Muscle of arm (tissue), 14 donors: ENCODE results near the gene SMC2. TPM values are rescaled to one million over a fixed set of nuclear protein-coding genes. Genes with fewer than 3 reads are reported as not detected.

Source experiments
- DNase-seq: peaks from one replicate; pipeline ENCODE4 v3.0.0-alpha.2; 2013
- long read RNA-seq, 11 donors: transcript quantifications; one replicate each; lab custom pipeline, GENCODE V29; 2026
- polyA plus RNA-seq, 12 donors: library from polyadenylated mRNA; unstranded; fragments of 120-200 nt; gene quantifications; one replicate each; pipeline ENCODE4 v1.2.1, GENCODE V29; 2013; ENCODE audit not compliant: insufficient read length in 12 of 12

Gene SMC2
- polyA plus RNA-seq: 10 to 100 TPM in 11 of 12 donors, not detected in 1; 18.8 to 37.6 (median 28.4) TPM
- long read RNA-seq, donor 1, full-length matches to known transcripts: 1 of 8 reads
- long read RNA-seq, donor 1, partial matches to known transcripts: 7 of 8 reads
- long read RNA-seq, donor 1, other reads (novel, unspliced or antisense): 0 of 8 reads
- long read RNA-seq, donor 2, full-length matches to known transcripts: 1 of 1 reads
- long read RNA-seq, donor 2, partial matches to known transcripts: 0 of 1 reads
- long read RNA-seq, donor 2, other reads (novel, unspliced or antisense): 0 of 1 reads
- long read RNA-seq, donor 3, full-length matches to known transcripts: 1 of 1 reads
- long read RNA-seq, donor 3, partial matches to known transcripts: 0 of 1 reads
- long read RNA-seq, donor 3, other reads (novel, unspliced or antisense): 0 of 1 reads
- long read RNA-seq, donor 4: 0 reads
- long read RNA-seq, donor 5: 0 reads
- long read RNA-seq, donor 6, full-length matches to known transcripts: 1 of 1 reads
- long read RNA-seq, donor 6, partial matches to known transcripts: 0 of 1 reads
- long read RNA-seq, donor 6, other reads (novel, unspliced or antisense): 0 of 1 reads
- long read RNA-seq, donor 7: 0 reads
- long read RNA-seq, donor 8, partial matches to known transcripts: 13 of 13 reads
- long read RNA-seq, donor 8, other reads (novel, unspliced or antisense): 0 of 13 reads
- long read RNA-seq, donor 9, partial matches to known transcripts: 5 of 5 reads
- long read RNA-seq, donor 9, other reads (novel, unspliced or antisense): 0 of 5 reads
- long read RNA-seq, donor 10, partial matches to known transcripts: 11 of 11 reads
- long read RNA-seq, donor 10, other reads (novel, unspliced or antisense): 0 of 11 reads
- long read RNA-seq, donor 11, full-length matches to known transcripts: 1 of 15 reads
- long read RNA-seq, donor 11, partial matches to known transcripts: 14 of 15 reads
- long read RNA-seq, donor 11, other reads (novel, unspliced or antisense): 0 of 15 reads

DNA sequence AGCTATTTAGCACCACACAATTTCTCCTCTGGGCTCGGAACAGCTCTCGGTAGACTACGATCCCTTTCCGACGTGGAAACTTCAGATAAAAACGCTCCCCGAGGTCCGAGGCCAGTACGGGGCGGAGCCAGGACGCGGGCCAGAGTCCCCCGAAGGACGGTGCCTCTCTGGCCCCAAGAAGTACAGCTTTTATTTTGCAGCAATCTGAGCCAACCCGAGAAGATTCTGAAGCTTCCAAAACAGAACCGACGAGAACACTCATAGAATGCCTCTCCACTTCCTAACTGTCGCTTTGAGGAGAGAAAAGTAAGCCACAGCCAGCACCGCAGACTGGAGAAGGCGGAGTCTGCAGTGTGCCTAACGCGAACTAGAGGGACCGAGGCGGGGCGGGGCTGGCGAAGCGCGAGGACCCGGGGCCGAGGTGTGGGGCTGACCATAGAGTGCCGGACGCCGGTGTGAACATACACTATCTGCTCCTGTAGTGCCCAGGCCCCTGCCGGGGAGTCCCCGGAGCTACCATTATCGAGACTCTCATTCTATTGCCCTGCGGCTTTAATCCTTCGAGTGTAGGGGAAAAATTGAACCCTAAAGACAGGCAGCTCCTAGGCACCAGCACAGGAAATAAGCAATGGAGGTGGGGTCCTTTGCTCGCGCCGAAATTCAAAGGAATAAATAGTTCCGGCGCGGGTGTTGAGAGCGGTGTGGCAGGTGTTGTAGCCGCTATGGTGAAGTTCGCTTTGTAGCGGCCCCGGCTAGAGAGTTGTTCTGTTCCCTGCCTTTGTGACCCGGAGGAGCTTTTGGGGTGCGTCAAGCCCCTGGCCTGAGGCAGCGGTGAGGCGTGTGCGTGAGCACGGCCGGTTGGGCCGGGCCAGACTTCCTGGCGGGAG lies at the start of gene SMC2:
Gene SMC2, plus strand, starts transcription at position 663 of the 887 bp plus-strand sequence. CDS start 1,076 bp downstream, outside the sequence.
- DNase-seq: peak; percentile 95

DNA sequence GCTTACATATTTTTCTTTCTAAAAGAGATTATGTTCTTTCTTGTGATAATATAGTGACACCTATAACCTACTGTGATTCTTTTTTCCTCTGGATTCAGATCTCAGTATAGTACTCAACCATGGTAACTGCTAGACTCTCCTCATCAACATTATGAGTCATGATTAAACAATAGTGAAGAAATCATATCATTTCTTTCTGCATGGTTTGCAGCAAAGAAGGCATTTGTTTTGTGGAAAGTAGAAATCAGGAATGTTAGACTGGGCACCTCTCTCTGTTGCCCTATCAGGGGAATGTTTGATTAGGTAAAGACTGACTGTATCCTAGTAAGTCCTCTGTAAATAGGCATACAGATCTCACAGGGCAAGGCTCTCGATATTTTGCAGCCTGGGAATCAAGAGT lies 25.6 kb upstream of the SMC2 start:
- DNase-seq: no peak

DNA sequence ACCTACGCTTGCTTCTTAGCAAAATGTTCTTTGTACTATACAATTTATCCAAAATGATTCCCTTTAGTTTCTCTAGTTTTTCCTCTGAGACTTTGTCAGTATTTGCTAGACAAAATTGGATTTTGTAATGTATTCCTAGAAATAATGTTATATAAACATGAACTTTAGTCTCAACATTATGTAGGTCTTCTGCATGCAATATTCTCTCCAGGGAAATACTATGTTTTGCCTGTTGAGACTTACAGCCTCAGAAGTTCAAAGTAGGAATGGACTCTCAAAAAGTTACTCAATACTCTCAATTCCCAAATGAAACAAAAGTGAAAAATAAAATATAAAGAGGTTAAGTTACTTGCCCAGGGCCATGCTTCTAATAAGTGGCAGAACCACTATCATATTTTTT lies 24.8 kb upstream of the SMC2 start:
- DNase-seq: no peak

DNA sequence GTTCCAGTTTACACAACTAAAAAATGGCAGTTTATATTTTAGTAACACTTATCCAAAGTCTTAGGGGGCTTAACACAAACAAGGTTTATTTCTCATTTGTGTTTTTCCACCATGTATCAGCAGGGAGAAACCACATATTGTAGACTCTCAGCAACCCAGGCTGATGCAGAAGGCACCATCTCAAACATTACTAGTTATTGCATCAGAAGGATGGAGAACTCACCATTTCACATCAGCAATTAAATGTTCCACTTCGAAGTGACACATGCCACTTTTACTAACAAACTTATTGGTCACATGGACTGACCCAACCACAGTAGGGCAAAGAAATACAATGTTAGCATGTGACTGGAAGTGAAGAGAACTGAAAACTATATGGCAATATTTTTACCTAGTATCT lies 22.5 kb upstream of the SMC2 start:
- DNase-seq: no peak

DNA sequence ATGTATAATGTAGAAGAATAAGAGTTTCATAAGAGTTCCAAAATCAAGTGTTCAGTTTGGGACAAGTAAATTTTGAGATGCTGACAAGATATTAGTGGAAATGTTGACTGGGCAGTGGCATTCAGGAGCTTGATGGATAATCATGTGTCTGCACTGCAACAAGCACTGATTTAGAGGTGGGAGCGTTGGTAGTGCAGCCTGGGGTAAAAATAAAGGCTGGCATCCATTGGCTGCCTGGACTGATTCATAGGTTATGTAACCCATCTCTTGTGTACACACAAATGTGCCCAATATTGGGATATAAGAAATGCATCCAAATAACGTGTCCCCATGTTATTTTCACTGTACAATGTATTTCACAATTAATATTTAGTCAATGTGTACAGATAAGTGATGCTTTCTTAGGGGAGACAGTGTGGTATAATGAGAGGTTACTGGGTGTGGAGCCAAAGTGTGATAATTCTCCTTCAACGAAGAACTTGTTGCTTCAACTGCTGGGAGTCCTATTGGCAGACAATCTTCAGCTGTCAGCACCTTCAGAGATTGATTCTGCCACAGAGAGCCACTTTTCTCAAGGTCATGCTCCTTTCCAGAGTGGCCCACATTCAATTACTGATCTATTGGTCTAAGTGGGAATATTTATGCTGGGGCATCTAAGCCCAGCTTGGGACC lies 20.9 kb upstream of the SMC2 start:
- no peak for DNase-seq

DNA sequence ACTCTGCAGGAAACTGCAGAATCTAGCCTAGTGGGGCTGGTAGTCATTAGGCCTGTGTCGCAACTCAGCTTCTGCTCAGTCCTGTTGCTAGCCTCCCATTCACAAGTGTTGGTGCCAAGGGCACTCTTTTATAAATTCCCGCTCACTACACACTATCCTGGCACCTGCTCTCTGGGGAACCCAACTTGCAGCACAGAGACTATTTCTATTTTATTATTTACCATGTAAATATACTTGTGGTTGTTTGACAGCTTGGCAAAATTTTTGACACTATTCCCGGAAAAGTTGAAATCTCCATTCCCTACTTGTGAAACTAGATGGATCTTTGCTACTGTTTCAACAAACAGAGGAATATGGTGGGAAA lies 20.4 kb upstream of the SMC2 start:
- DNase-seq: no peak

DNA sequence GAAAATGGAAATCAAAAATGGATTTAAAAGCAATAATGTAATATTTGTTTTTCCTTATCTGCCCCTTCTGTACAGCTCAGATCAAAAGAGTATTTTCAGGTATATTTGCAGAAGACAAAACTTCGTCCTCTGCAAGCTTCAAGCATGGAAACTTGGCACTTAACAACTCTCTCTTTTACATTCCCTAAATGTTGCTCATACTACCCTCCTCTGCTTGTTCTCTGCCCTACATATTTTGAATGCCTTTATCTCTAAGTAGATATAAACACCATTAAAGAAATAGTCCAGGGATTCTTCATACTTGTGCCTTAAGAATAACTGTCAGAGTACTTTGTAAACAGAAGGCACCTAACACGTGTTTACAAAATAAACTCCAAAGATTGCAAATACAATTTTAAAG lies 19.2 kb upstream of the SMC2 start:
- DNase-seq: no peak

DNA sequence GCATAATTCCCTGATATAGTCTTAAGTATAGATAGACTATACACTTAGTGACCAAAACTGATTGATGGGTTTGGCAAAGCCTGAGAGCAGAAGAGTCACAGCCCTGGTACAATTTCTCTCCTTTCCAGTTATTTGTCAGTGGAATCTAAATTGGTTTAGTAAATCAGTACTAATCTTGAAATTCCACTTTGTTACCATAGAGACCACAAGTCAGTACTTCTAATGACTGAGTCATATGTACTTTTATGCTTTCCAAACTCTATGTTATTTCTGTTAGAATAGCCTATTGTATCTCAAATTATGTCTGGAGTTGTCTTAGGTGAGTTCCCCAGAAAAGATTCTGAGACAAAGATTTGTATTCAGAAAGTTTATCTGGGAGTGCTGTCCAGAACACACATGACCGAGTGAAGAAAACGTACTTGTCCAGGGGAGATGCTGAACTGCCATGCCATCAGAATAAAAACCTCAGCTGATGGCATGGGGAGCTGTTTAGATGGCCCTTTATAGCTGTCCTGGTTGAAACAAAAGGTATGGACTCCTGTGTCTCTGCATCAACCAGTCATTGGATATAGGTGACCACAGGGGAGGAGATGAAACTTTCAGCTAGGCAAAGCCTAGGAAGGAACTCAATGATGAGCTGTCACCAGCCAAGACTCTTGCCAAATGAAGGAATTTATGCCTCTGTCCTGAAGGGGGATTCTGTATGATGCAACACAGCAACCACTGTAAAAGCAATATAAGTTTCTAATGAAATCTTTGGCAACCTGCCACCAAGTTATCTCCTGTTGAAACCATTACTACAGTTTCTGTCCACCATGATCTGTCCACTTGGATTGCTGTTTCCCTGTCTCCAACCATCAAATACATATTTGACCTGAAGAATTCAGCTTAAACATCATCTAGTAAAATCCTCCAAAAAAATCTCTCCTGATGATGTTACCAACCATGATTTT lies 18.0 kb upstream of the SMC2 start:
- no peak for DNase-seq

DNA sequence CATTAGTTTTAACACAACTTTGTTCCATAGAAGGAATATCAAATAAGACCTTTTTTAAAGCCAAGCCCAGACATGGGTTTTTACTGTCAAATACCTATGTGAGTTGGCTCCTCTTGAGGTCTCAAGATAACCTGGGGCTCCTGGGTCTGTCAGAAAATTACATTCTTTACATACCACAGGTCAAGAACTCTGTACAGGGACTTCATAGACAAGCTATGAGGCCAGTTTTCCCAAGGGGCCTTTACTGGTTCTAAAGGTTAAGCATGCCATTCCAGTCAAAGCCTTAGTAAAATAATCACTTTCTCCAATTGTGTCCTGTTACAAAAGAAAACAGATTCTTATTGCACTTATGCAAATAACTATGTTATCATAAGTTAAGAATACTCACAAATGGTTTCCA lies 15.5 kb upstream of the SMC2 start:
- no peak for DNase-seq

DNA sequence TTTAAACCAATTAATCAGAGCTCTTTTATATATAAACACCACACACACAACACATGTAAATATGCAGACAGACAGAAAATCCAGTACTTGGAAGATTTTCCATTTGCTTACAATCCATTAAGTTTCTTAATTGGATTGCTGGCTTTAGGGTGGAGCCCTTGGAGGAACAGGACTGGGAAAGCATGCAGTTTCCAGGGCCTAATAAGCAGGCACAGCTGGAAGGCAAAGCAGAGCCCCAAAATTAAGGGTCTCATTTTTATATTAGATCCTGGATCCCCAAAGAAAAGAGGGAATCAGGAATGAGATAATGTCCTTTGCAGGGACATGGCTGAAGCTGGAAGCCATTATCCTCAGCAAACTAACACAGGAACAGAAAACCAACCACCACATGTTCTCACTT lies 13.1 kb upstream of the SMC2 start:
- no peak for DNase-seq

DNA sequence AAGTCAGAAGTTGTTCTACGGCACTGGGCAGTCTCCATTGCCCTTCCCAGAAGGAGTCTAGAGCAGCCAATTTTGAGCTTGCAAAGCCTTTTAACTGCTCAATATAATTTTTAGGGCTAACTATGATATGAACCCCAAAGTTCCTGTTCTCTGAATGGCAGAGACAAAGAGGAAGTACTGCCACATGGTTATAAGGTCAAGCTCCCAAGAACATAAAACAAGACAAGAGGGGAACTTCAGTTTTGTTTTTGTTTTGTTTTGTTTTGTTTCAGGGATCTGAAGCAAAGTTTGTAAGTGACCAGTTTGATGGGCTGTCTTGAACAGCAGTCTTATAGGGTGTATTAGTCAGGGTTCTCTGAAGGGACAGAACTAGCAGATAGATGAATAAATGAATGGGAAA lies 11.9 kb upstream of the SMC2 start:
- DNase-seq: no peak

DNA sequence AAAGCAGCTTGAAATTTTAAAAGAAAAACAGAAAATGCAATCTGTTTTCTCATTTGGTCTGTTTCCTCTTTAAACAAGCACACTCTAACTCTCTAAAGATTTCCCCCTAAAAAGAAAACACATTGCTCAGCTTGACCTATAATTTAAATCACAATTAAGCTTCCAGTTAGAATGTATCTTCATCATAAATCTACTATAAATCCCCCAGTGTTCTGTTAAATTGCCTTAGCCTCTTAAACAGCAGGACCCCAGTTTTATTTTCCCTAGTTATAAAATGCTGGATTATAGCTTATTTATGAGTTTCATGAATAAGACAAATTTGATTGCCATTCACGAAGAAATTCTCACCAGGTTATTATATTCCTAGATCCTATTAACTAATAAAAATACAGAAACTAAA lies 8.6 kb upstream of the SMC2 start:
- no peak for DNase-seq

DNA sequence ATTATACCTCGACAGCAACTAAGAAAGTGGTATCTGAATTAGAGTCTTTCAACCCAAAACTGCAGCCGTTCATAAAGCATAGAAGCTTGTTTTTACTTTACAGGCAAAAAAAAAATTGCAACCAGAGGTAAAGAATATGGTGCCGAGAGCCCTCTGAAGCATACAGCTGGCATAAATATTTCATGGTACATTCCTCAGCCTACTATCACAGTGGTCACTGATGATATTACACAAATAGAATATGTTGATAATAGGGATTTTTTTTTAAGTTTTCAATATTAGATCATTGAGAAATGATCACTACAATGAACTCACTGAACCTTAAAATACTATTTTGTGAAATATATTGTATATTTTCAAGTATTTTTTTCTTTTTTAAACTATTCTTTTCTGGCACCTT lies 6.2 kb upstream of the SMC2 start:
- no peak for DNase-seq

DNA sequence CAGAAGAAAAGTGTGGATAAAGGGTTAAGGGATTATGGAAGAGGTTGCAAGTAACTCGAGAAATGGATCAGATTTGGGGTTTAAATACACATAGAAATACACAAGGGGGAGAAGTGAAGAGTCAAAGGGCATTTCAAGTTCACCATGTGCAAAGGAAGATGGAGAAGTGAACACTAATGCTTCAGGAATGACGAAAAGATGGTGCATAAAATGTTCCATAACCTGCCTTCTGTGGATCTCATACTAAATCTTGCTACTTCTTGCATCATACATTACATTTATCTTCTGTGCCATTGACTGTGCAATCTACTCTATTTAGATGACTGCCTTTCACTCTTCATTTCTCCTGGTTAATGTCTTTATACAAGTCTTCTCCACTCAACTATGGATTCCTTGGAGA lies 5.7 kb upstream of the SMC2 start:
- DNase-seq: no peak

DNA sequence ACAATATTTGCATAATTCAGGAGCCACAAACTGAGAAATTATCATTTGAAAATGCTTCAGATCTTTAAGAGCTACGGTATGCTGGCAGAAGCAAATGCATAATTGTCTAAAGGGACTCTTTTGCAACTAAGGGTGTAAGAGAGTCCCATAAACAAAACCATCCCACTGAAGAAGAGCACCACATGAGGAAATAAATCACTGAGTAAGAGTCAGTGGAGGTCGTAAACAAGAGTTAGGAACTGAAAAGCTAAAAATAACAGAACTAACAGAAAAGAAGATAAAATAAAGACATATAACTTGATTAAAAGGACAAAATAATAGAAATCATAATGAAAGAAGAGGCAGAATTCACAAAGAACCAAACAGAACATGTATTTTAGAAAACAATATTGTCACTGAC lies 3.5 kb upstream of the SMC2 start:
- no peak for DNase-seq

DNA sequence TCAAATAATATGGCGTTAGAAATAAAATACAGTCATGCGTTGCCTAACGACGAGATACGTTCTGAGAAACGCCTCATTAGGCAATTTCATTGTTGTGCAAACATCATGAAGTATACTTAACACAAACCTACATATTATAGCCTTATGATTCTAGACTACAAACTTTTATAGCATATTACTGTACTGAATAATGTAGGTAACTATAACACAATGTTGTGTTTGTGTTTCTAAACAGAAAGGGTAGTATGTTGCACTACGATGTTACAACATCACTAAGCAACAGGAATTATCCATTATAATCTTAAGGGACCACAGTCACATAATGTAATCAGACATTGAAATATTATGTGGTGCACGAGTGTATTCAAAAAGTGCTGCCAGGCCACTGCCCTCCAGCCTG lies 3.0 kb upstream of the SMC2 start:
- no peak for DNase-seq

DNA sequence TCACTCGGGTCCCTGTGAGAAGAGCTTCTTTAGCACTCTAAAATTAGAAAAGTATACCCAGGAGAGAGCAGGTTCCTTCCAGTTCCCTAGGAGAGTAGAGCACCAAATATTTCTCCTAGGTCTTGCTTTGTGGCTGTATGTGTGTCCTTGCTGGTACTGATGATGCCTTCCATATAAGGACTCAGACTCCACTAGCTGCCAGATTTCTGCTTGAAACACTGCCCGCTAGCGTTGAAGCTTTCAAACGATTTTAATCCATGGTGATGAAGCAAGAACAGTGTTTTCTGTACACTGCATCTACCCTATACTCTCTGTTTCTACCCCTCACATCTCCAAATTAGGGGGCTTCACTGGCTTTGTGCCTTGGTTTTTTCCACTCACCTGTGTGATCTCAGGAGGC lies 2.4 kb upstream of the SMC2 start:
- DNase-seq: no peak

DNA sequence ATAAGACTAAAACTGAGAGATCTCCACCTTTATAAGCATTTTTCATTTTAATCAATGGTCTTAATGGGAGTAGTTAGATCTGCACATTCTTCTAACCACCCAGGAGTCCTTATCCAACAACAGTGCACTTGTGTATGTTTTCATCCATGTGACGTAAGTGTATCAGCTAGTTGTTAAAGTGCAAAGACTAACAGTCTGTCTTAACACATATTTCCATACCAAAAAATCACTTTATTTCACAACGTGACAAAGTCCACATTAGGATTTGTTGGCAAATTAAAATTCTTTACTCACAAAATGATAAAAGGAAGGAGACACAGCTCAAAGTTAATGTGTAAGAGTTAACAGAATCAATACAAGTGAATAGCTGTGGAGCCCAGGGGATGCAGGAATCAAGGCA lies 1.9 kb upstream of the SMC2 start:
- no peak for DNase-seq

DNA sequence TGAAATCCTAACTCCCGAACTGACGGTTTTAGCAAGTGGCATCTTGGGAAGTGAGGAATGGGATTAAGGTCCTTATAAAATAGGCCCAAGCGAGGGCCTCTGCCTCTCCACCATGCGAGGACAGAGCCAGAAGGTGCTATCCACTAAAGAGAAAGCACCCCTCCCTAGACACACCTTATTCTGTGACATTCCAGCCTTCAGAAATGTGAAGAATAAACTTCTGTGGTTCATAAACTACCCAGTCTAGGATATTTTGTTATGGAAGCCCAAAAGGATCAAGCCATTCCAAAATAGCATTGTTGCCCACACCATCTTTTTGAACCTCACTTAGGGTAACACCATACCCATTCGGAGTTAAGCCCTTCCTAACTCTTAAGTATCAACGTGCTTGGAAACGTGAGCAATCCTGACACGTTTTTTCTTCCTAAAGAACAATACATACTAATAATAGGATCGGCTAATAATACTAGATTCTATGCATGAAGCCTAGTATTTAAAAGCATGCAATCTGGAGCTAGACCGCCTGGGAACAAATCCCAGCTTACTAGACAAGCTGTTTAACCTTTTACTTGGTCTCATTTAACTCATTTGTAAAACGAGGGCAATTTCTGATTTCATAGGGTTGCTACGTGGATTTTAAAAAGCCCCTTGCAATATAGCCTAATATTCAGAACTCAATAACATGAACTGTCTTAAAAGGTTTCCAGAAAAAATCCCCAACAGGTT lies 1.1 kb upstream of the SMC2 start:
- no peak for DNase-seq
